T-helper 2 cell (primary cell): ENCODE data around the gene P2RX4.
"Not testable (repeated sequence)": the region's sequence is repeated elsewhere in the genome, so short reads cannot be mapped to it uniquely, and the experiment has no call there.

Source experiments
- DNase-seq, 5 experiments: peaks; one replicate each; pipeline versions ENCODE4 v3.0.0 to v3.0.0-alpha.2; 2012 to 2022
- total RNA-seq, 2 donors: gene quantifications; one replicate each; lab custom pipeline; 2026; lab: John Stamatoyannopoulos, UW

P2RX4 gene, protein sequence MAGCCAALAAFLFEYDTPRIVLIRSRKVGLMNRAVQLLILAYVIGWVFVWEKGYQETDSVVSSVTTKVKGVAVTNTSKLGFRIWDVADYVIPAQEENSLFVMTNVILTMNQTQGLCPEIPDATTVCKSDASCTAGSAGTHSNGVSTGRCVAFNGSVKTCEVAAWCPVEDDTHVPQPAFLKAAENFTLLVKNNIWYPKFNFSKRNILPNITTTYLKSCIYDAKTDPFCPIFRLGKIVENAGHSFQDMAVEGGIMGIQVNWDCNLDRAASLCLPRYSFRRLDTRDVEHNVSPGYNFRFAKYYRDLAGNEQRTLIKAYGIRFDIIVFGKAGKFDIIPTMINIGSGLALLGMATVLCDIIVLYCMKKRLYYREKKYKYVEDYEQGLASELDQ
- total RNA-seq: 54.9 to 56.2 reads per million in 2 donors

GRCh38 chr12:121209624-121210572 is at the start of gene P2RX4:
Gene P2RX4 (plus strand): TSS chr12:121210129. CDS start chr12:121210165, 36 bp downstream.
- DNase-seq: peak; percentile 64 to 93 (median 82)

- no peak for DNase-seq
Measured at GRCh38 chr12:121162384-121162783, 47.5 kb upstream of the P2RX4 start.

GRCh38 chr12:121162985-121163384 is 46.9 kb upstream of the P2RX4 start:
- no peak for DNase-seq

GRCh38 chr12:121164839-121165238 is 45.1 kb upstream of the P2RX4 start:
- DNase-seq: not testable (repeated sequence)

GRCh38 chr12:121165316-121165715 is 44.6 kb upstream of the P2RX4 start:
- DNase-seq: no peak

DNA sequence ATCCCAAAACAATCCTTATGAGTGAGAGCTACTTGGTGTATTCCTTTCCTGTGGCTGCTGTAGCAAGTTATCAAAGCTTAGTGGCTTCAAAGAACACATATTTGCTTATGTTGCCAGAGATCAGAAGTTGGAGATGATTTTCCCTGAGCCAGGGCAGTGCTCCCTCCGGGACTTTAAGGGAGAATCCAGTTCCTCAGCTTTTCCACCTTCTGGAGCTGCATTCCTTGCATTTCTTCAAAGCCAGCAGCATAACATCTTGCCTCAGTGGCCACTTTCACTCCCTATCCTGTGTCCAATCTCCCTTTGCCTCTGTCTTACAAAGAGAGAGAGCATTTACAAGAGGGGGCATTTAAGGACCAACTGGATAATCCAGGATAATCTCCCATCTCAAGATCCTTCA is 43.6 kb upstream of the P2RX4 start:
- no peak for DNase-seq

- no peak for DNase-seq
Measured at GRCh38 chr12:121167232-121167820, 42.6 kb upstream of the P2RX4 start.

DNA sequence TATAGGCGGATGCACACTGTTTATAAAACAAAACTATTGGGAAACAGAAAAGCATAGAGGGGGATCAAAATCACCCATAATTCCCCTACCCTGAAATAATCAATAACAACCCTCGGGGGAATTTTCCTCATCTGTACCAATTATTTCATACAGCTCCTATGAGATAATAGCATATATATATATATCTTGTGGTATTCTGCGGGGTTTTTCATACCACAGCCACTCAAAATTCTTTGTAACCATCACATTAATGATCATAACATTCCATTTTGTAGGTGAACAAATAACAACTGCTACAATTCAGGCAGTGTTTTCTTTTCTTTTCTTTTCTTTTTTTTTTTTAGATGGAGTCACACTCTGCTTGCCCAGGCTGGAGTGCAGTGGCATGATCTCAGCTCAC is 42.0 kb upstream of the P2RX4 start:
- DNase-seq: no peak

DNA sequence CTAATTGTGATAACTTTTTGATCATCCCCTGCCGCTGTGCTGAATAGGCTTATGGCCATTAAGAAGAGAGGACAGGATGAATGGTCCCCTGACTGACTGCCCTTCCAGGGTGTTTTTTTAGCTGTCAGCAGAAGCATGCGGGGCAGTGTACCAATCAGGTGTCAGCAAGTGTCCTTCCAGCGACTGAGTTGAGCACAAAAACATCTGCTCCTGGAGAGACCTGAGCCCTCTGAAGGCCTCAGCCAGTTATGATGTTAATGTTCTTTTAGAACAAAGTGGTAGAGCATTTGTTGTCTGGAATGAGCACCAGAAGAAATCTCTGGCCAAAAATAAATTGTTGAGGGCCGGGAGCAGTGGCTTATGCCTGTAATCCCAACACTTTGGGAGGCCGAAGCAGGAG is 39.8 kb upstream of the P2RX4 start:
- no peak for DNase-seq

DNA sequence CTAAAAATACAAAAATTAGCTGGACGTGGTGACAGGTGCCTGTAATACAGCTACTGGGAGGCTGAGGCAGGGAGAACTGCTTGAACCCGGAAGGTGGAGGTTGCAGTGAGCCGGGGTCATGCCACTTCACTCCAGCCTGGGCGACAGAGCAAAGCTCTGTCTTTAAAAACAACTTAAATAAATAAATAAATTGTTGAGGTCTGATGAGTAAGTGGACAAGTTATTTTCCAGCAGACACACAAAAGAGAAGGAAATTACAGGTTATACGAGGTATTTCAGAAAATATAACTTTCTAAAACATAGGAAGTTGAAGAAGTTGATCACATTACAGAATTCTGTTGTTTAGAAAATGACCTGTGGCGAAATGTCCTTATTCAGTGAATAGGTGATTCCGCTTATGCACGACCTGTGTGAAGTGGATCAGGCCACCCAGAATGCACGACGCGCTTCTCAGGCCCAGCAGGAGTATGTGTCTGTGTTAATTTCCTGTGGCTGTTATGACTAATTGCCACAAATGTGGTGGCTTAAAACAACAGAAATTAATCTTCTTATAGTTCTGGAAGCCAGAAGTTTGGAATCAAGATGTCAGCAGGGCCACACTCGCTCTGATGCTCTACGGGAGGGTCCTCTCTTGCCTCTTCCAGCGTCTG is 39.2 kb upstream of the P2RX4 start:
- peak in 1 of 5 experiments; percentile 5 for DNase-seq

GRCh38 chr12:121172145-121172544 is 37.8 kb upstream of the P2RX4 start:
- DNase-seq: no peak

DNA sequence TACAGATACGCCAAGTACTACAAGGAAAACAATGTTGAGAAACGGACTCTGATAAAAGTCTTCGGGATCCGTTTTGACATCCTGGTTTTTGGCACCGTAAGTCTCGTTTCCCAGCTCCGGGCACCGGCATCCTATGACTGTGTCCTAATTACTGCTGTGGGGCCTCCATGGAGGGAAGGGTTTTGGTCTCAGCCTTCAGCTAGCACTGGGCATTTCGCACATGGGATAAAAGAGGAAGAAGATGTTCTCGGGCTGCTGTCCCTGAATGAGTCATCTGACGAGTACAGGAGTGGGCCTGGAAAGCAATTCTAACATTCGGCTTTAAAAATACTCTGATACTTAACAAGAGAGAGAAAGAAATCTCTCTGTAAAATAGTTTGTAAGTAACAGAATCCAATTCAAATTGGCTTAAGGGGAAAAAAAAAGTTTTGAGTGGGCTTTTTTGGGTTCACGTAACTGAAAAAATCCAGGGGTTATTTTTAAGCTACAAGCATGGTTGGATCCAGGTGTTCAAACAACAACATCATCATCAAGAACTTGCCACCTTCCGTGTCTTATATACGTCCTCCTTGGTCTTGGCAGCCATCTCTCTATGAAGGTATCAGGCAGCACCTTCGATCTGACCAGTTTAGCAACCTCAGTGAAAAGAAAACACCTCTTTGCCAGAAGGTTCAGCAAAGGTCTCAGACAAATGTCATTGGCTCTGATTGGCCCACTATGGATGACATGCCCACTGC is 34.4 kb upstream of the P2RX4 start:
- no peak for DNase-seq

- no peak for DNase-seq
Measured at GRCh38 chr12:121176826-121177529, 33.0 kb upstream of the P2RX4 start.

DNA sequence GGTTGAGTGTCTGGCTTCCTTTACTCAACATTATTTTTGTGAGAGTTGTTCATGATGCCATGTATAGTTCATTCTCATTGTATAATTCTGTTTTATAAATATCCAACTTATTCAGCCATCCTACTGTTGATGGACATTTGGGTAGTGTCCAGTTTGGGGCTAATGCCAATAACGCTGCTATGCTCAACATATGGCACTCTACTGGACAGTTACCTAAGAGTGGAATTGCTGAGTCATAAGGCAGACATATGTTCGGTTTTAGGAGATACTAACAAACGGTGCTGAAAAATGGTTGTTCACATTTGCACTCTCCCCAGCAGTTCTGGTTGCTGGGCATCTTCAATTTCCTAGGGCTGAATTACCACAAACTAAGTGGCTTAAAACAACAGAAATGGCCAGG is 28.7 kb upstream of the P2RX4 start:
- no peak for DNase-seq

GRCh38 chr12:121182222-121182893 is 27.6 kb upstream of the P2RX4 start:
- DNase-seq: peak in 1 of 5 experiments; percentile 27

DNA sequence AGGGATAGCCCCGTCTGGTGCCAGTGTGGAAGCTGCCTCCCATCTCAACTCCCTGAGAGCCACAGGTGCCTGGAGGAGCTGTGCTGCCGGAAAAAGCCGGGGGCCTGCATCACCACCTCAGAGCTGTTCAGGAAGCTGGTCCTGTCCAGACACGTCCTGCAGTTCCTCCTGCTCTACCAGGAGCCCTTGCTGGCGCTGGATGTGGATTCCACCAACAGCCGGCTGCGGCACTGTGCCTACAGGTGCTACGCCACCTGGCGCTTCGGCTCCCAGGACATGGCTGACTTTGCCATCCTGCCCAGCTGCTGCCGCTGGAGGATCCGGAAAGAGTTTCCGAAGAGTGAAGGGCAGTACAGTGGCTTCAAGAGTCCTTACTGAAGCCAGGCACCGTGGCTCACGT is 25.5 kb upstream of the P2RX4 start:
- DNase-seq: no peak

GRCh38 chr12:121184984-121185889 is 24.7 kb upstream of the P2RX4 start:
- DNase-seq: no peak

DNA sequence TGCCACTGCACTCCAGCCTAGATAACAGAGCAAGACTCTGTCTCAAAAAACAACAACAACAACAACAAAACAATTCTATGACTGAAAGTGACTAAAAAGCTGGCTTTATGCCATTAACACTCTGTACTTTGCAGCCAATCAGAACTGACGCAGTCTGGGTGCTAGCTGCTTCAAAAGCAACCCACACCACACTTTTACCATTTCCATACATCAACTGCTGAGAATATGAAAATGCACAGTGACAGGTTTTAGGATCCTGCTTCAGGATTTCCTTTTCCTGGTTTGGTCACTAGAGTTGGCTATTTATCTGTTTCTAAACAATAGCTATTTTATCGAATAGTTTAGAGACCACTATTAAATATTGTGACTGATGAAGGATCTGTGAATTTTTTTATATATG is 23.1 kb upstream of the P2RX4 start:
- DNase-seq: no peak

DNA sequence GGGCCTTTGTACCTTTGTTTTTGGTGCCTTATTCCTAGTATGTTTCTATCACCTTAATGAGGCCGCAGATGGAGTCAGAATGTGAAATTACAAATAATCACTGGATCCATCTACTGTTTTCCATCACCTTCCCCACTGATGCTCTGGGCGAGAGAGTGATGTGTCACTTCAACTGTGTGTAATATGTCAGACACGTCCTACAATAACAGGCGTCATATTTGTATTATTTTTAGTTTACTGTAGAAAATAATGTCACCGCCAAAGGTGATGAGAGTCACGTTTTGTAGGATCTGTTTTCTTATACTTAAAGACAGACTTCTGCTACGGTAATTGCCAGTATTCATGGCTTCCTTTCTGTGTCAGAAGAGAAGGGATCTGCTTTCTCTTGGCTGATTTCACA is 22.4 kb upstream of the P2RX4 start:
- no peak for DNase-seq

GRCh38 chr12:121188227-121188626 is 21.7 kb upstream of the P2RX4 start:
- DNase-seq: no peak
